Mammary epithelial cell (primary cell): Measurements from ENCODE around the gene VCP.

Experiments used
- CTCF ChIP-seq, 2 donors: IDR thresholded peaks in 1 of 2; conservative IDR thresholded peaks in 1 of 2; 2 replicates each; pipeline ENCODE4 v1.5.1; 2011 to 2012; ENCODE audit warnings: inconsistent platforms in 2 of 2, low read length in 2 of 2, mild to moderate bottlenecking in 2 of 2, control low read depth in 1 of 2, low read depth in 1 of 2; ENCODE audit not compliant: insufficient read depth in 1 of 2; ENCODE audit errors: extremely low read depth in 1 of 2
- EZH2 ChIP-seq: IDR thresholded peaks from 2 replicates; pipeline ENCODE4 v1.6.1; 2012; ENCODE audit warnings: low read length, inconsistent platforms, borderline replicate concordance

GRCh38 chr9:35107297-35108290 is 35.2 kb upstream of the VCP start:
- TF ChIP-seq EZH2 (no peak), CTCF (conservative IDR thresholded peaks at IDR 0.05 in 1 of 2, IDR thresholded peaks at IDR 0.05 in 1 of 2; ENCODE audit: extremely low read depth in 1 of 2, insufficient read depth in 1 of 2, low read depth in 1 of 2, low read length in 2 of 2) (no peak)
